Astrocyte (in vitro differentiated cells and primary cell): ENCODE data around the gene PRXL2B. TPM values are rescaled to one million over a fixed set of nuclear protein-coding genes. Genes with fewer than 3 reads are reported as not detected.

Experiments
- DNase-seq: peaks from one replicate; pipeline ENCODE4 v3.0.0-alpha.2; 2010; ENCODE audit warnings: low read depth
- FAIRE-seq: peaks from 2 replicates; lab custom pipeline; 2011; peaks lifted over from hg19 to GRCh38; lab: Jason Lieb, UNC
- H2AFZ ChIP-seq: 2 replicates; pipeline ENCODE4 v1.6.0; 2012; ENCODE audit warnings: low read depth, low read length, inconsistent platforms
- H3K27ac ChIP-seq: 2 replicates; pipeline ENCODE4 v1.5.1; 2011; ENCODE audit warnings: low read depth, low read length, inconsistent platforms
- H3K27me3 ChIP-seq: 2 replicates; pipeline ENCODE4 v1.6.0; 2011; ENCODE audit warnings: low read length, inconsistent platforms; ENCODE audit not compliant: insufficient read depth
- H3K36me3 ChIP-seq: 2 replicates; pipeline ENCODE4 v1.5.1; 2011; ENCODE audit warnings: low read length, inconsistent platforms; ENCODE audit not compliant: insufficient read depth
- H3K4me1 ChIP-seq: 2 replicates; pipeline ENCODE4 v1.5.1; 2011; ENCODE audit warnings: low read length, inconsistent platforms; ENCODE audit not compliant: insufficient read depth
- H3K4me2 ChIP-seq: 2 replicates; pipeline ENCODE4 v1.6.0; 2012; ENCODE audit warnings: low read length, inconsistent platforms
- H3K4me3 ChIP-seq: 2 replicates; pipeline ENCODE4 v1.5.1; 2011; ENCODE audit warnings: low read depth, mild to moderate bottlenecking, low read length, inconsistent platforms; ENCODE audit not compliant: insufficient read depth
- H3K79me2 ChIP-seq: 2 replicates; pipeline ENCODE4 v1.6.0; 2012; ENCODE audit warnings: mild to moderate bottlenecking, low read length, inconsistent platforms; ENCODE audit not compliant: insufficient read depth
- H3K9ac ChIP-seq: 2 replicates; pipeline ENCODE4 v1.6.0; 2012; ENCODE audit warnings: mild to moderate bottlenecking, low read length, inconsistent platforms
- H3K9me3 ChIP-seq: 2 replicates; pipeline ENCODE4 v1.5.1; 2012; ENCODE audit warnings: low read depth, mild to moderate bottlenecking, low read length, inconsistent platforms; ENCODE audit not compliant: insufficient read depth
- H4K20me1 ChIP-seq: 2 replicates; pipeline ENCODE4 v1.6.0; 2012; ENCODE audit warnings: low read length, inconsistent platforms; ENCODE audit not compliant: insufficient read depth
- H3K27ac Mint-ChIP-seq: one replicate; pipeline ENCODE4 v1.8.0; 2021; ENCODE audit warnings: mild to moderate bottlenecking, mixed read lengths; ENCODE audit not compliant: unreplicated experiment
- H3K27me3 Mint-ChIP-seq: one replicate; pipeline ENCODE4 v1.8.0; 2021; ENCODE audit warnings: low read depth, mixed read lengths; ENCODE audit not compliant: unreplicated experiment
- H3K36me3 Mint-ChIP-seq: one replicate; pipeline ENCODE4 v1.8.0; 2021; ENCODE audit warnings: low read depth, mixed read lengths; ENCODE audit not compliant: unreplicated experiment
- H3K4me1 Mint-ChIP-seq: one replicate; pipeline ENCODE4 v1.8.0; 2021; ENCODE audit warnings: low read depth, mixed read lengths; ENCODE audit not compliant: unreplicated experiment
- H3K4me3 Mint-ChIP-seq: one replicate; pipeline ENCODE4 v1.8.0; 2021; ENCODE audit warnings: mild to moderate bottlenecking, moderate library complexity, mixed read lengths; ENCODE audit not compliant: unreplicated experiment
- H3K9me3 Mint-ChIP-seq: one replicate; pipeline ENCODE4 v1.8.0; 2021; ENCODE audit warnings: mild to moderate bottlenecking, mixed read lengths; ENCODE audit not compliant: unreplicated experiment
- EZH2 ChIP-seq: IDR thresholded peaks from 2 replicates; pipeline ENCODE4 v1.6.1; 2012; ENCODE audit warnings: mild to moderate bottlenecking, low read length, inconsistent platforms; ENCODE audit not compliant: insufficient read depth
- total RNA-seq: library from RNA; stranded (reverse); gene quantifications from 2 replicates; pipeline ENCODE4 v1.2.1, GENCODE V29; 2021
- TF ChIP-seq, protein P1 (sequence below): IDR thresholded peaks from 2 replicates; pipeline ENCODE4 v1.5.1; 2011; ENCODE audit warnings: low read depth, mild to moderate bottlenecking, inconsistent platforms, low read length, moderate library complexity; ENCODE audit not compliant: insufficient read depth

The PRXL2B gene
- total RNA-seq, 1 donor from 2014 or later = 19.2 TPM

DNA sequence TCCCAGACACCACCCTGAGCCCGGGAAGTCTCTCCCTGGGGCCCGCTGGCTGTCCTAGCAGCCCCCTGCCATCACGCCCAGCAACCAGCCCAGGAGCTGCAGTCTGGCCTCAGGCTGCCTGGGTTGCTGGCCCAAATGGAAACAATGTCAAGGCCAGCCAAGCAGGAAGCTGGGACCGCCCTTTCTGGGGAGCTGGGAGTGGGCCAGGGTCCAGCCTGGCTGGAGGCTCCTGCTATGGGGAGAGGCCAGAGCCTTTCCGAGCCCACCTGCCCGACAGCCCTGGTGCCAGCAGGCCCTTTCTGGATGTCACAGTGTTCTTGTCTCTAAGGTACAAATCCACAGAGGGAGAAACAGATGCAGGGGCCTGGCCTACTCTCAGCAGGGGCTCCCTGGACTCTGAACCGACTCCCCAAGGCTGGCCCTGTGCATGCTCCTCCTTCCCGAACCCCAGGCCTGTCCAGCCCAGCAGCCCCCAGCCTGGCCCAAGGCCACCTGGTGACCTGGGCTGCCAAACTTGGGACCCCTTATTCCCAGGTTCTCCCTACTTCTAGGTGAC is 47.4 kb downstream of the PRXL2B start:
- H4K20me1 ChIP-seq = no peaks in the 10 kb centered on the region
- peaks cover 14% of the 10 kb centered on the region for H3K9me3 ChIP-seq
- DNase-seq = no peak
- H3K79me2 ChIP-seq = no peaks in the 10 kb centered on the region
- H3K4me1 ChIP-seq = no peaks in the 10 kb centered on the region
- no peak overlapping the region for H3K27ac ChIP-seq
- H2AFZ ChIP-seq = no peak overlapping the region
- Mint-ChIP-seq H3K4me3 (no peak overlapping the region), H3K27me3 (peaks cover 50% of the 10 kb centered on the region), H3K27ac (no peak overlapping the region), H3K4me1 (no peaks in the 10 kb centered on the region), H3K9me3 (peaks cover 4% of the 10 kb centered on the region), H3K36me3 (no peaks in the 10 kb centered on the region)
- no peak for FAIRE-seq
- H3K9ac ChIP-seq = no peak overlapping the region
- H3K27me3 ChIP-seq = no peaks in the 10 kb centered on the region
- no peak overlapping the region for H3K4me2 ChIP-seq
- H3K36me3 ChIP-seq = no peaks in the 10 kb centered on the region
- no peak overlapping the region for H3K4me3 ChIP-seq
- no peak for TF ChIP-seq EZH2

DNA sequence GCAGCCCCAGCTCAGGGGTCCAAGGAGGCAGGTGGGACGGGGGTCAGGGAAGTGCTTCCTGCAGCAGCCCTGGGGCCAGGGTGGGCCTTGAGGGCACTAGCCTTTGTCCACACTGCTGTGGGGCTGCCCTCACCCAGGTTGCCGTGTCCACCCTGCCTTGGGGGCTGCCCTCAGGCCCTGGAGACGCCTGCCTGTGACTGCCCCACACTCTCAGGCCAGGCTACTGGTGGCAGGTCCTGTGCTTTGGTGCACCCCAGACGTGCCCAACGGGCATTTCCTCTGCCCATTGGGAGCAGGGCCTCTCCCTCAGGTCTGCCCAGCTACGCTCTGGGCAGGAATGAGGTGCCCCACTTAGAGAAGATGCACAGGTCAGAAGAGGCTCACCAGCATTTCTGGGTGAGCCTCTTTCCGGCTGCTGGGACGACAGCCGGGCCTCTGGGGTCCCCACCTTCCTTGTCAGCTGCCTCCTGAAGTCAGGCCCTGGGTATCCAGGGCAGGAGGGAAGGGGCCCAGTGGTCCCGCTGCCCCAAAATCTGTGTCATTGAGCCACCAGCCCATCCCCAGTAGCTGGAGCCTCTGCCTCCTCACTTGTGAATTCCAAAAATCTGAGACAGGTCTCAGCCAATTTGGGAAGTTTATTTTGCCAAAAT is 48.9 kb downstream of the PRXL2B start:
- H3K4me1 Mint-ChIP-seq = no peaks in the 10 kb centered on the region
- peaks cover 39% of the 10 kb centered on the region for H3K27me3 Mint-ChIP-seq
- no peak for FAIRE-seq
- no peaks in the 10 kb centered on the region for H3K36me3 ChIP-seq
- no peaks in the 10 kb centered on the region for H3K4me1 ChIP-seq
- DNase-seq = no peak
- no peaks in the 10 kb centered on the region for H4K20me1 ChIP-seq
- no peaks in the 10 kb centered on the region for H3K36me3 Mint-ChIP-seq
- H3K27me3 ChIP-seq = no peaks in the 10 kb centered on the region
- H3K9me3 ChIP-seq = peaks cover 10% of the 10 kb centered on the region
- no peak overlapping the region for H3K27ac Mint-ChIP-seq
- no peak overlapping the region for H2AFZ ChIP-seq
- no peaks in the 10 kb centered on the region for H3K79me2 ChIP-seq
- no peak overlapping the region for H3K4me3 Mint-ChIP-seq
- no peak overlapping the region for H3K4me3 ChIP-seq
- H3K4me2 ChIP-seq = no peak overlapping the region
- H3K9ac ChIP-seq = no peak overlapping the region
- TF ChIP-seq, protein P1, sequence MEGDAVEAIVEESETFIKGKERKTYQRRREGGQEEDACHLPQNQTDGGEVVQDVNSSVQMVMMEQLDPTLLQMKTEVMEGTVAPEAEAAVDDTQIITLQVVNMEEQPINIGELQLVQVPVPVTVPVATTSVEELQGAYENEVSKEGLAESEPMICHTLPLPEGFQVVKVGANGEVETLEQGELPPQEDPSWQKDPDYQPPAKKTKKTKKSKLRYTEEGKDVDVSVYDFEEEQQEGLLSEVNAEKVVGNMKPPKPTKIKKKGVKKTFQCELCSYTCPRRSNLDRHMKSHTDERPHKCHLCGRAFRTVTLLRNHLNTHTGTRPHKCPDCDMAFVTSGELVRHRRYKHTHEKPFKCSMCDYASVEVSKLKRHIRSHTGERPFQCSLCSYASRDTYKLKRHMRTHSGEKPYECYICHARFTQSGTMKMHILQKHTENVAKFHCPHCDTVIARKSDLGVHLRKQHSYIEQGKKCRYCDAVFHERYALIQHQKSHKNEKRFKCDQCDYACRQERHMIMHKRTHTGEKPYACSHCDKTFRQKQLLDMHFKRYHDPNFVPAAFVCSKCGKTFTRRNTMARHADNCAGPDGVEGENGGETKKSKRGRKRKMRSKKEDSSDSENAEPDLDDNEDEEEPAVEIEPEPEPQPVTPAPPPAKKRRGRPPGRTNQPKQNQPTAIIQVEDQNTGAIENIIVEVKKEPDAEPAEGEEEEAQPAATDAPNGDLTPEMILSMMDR = no peak
- TF ChIP-seq EZH2 = no peak
- H3K9me3 Mint-ChIP-seq = peaks cover 4% of the 10 kb centered on the region
- H3K27ac ChIP-seq = no peak overlapping the region

DNA sequence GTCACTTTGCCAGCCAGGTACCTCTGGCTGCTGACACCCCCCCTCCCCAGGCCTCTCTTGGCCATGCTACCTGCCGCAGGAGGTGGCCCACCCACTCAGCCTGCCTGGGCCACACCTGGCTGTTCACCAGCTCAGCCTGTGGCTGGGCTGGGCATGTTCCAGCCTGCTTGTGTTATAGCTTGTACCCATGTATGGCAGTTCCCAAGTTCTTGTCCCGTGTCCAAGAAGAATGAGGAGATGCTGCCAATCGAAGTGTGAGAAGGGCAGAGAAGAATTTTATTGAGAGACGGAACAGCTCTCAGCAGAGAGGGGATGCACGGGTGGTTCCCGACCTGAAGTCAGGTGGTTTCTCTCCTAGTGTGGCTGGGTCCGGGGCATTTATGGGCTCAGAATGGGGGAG is 50.2 kb downstream of the PRXL2B start:
- Histone ChIP-seq H3K79me2 (no peaks in the 10 kb centered on the region), H2AFZ (no peak overlapping the region), H3K4me3 (no peak overlapping the region), H3K36me3 (no peaks in the 10 kb centered on the region), H3K27ac (no peak overlapping the region), H3K27me3 (no peaks in the 10 kb centered on the region), H3K4me2 (no peak overlapping the region), H3K9me3 (peaks cover 6% of the 10 kb centered on the region), H3K4me1 (no peaks in the 10 kb centered on the region), H4K20me1 (no peaks in the 10 kb centered on the region), H3K9ac (no peak overlapping the region)
- Mint-ChIP-seq H3K9me3 (peaks cover 4% of the 10 kb centered on the region), H3K27me3 (peaks cover 30% of the 10 kb centered on the region), H3K36me3 (no peaks in the 10 kb centered on the region), H3K4me1 (no peaks in the 10 kb centered on the region), H3K4me3 (no peak overlapping the region), H3K27ac (no peak overlapping the region)
- DNase-seq (no peak), FAIRE-seq (no peak)
- TF ChIP-seq EZH2 = no peak
- TF ChIP-seq, protein P1 = no peak
